ENCODE results near the gene ATP1B3.
"Not testable (repeated sequence)": the region's sequence is repeated elsewhere in the genome, so short reads cannot be mapped to it uniquely, and the experiment has no call there.

ATP1B3 gene

DNA sequence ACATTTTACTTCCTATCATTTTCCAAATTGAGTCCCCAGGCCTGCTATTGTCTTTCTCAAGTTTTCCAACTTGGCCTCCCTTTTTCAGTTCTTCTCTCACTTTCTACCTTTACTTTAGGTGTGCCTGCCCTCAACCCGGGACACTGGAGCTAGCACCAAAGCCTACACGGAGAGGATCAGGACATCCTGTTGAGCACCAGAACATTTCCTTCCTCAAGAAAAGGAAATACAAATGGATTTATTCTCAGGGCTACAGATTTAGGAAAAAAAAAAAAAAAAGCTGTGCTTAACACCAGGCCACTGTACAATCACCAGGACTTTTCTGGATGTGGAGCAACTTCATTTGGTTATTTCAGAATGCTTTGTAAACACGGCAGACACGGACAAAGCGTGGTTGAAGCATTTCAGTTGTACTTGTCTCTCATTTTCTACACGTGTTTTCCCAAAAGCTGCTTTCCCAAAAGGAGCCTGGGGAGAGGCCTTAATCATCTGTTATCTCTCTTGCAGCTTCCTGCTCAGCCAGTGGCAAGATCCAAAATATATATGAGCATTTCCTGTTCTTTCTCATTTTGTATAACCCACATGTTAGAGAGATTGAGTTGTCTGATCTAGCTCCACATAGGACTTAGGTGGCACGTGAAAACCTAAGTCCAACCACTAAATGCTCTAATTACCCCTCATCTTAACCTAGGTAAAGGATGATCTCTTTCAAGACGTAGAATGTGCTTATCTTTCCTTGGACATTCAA is 15.5 kb upstream of the ATP1B3 start:
- no peak for DNase-seq

DNA sequence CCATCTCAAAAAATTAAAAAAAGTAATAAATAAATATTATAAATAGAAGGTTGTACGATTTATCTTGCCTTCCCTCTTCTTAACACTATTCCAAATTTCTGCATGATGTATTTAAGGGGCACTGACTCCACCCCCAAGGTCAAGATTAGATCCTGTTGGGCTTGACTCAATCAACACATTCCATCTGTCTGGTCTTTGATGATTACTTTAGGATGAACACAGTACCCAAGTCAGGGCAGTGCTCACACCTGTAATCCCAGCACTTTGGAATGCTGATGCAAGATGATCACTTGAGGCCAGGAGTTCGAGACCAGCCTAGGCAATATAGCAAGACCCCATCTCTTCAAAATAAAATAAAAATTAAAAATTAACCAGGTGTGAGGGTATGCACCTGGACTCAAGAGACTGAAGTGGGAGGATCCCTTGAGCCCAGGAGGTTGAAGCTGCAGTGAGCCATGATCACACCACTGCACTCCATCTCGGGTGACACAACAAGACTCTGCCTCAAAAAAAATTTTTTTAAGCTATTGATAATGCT is 14.1 kb upstream of the ATP1B3 start:
- DNase-seq: no peak

GRCh38 chr3:141863491-141863890 is 13.0 kb upstream of the ATP1B3 start:
- no peak for DNase-seq

DNA sequence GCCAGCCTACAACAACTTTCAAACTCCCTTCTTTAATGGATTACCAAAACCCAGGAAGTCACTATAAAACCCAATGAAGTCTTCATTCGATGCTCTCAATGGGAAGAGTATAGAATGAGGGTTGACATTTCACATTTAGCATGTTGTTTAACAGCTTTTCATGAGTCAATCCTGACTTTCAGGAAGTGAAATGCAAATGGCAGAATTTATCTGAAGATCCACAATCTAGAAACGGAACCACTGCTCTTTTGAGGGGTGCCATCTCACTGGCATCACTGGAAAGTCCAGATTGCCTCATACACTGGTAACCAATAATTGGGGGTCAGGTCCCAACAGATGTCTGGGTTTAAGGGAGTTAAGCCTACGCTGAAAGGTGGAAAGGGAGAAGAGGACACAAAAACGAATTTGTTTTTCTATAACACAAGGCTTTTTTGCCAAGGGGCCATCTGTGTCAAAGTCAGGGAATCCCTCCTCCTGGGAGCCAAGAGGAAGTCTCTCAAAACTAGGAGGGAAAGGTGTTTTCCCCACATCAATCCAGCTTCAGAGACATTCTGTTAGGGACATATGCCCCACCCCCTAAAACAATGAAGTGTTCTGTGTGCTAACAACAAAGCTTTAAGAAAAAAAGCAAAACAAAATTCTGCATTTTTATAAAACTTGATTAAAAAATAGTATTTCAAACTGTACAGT is 12.0 kb upstream of the ATP1B3 start:
- no peak for DNase-seq

- no peak for DNase-seq
These were observed 11.3 kb upstream of the ATP1B3 start for GRCh38 chr3:141865101-141865500.

DNA sequence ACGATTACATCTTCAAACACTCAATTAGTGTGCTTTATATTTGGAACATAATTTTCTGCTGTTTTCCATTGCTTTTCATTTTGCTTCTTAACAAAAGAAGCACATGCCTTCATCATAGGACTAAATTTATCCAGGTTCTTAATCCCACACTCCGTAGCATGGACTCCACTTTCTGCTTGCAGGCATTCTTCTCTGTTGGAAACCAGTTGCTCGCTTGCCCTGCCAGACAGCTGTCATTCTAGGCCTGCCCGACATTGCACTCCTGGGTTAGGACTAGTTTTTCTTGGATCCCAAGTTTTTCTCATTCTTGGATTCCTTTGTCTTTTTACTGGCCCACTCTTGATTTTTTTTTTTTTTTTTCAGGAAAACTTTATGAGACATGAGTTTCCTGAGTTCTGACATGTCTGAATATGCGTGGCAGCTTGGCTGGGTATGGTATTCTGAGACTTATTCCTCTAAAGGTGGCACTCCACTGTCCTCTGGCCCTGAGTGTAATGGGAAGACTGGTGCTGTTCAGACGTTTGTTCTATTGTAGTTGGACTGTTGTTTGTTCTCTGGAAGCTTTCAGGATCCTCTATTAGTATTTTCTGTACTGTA is 6.3 kb upstream of the ATP1B3 start:
- DNase-seq: no peak

GRCh38 chr3:141875374-141875892 is 1.0 kb upstream of the ATP1B3 start:
- DNase-seq: peak; percentile 96

GRCh38 chr3:141875893-141876380 is 506 bp upstream of the ATP1B3 start:
- peak; percentile 92 for DNase-seq

DNA sequence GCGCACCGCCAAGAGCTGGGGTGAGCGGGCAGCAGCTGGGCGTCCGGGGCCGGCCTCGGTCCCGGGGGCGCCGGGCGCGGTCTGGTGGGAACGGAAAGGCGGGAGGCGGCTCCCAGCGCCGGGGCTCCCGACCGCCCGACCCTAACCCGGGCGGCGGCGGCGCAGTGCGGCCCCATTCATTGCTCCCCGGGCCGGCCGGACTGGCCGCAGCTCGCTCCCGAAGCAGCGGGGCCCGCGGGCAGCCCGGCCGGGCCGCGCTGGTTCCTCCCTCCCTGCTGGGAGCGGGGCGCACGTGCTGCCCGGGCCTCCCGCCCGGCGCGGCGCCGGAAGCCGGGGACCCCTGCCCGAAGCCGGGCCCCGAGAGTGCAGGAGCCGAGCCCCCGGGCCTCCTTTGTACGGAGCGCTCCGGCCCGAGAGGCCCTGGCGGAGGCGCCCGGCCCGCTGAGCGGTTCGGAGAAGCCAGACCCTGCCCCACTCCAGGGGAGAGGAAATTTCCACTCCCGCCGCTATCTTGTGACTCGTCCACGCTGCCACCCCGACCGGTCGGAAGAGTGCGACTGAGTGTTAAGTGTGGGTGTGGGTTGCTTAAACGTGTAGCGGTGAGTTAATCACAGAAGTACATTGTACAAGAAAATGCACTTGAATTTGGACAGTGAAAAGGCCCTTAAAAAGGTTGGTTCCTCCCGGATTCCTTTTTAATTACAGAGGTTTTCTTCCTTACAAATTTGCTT is 613 bp downstream of the ATP1B3 start:
- peak; percentile 84 for DNase-seq

GRCh38 chr3:141877911-141878310 is 1.5 kb downstream of the ATP1B3 start:
- DNase-seq: peak; percentile 58

GRCh38 chr3:141878326-141878725 is 1.9 kb downstream of the ATP1B3 start:
- no peak for DNase-seq

DNA sequence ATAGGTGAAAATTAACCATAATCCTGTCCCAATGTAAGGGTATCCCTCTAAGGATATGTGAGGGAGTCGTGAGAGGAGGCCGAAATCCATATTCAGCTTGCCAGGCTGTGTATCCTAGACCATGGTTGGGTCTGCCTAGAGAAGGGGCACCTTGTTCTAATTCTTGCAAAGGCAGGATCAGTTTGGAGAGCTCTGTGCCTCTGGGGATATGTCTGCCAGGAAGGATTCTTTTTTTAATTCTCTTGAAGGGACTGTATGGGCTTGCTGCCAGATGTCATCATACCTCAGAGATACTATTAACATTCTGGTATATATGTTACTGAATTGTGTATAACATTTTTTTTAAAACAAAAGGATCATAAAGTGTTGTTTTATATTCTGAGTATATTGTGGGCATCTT is 2.4 kb downstream of the ATP1B3 start:
- DNase-seq: no peak

GRCh38 chr3:141881702-141882101 is 5.3 kb downstream of the ATP1B3 start:
- DNase-seq: no peak

- no peak for DNase-seq
These were observed 10.6 kb downstream of the ATP1B3 start for GRCh38 chr3:141887051-141887450.

- DNase-seq: not testable (repeated sequence)
These were observed 12.1 kb downstream of the ATP1B3 start for GRCh38 chr3:141888548-141888947.

GRCh38 chr3:141894524-141895176 is 18.2 kb downstream of the ATP1B3 start:
- no peak for DNase-seq

DNA sequence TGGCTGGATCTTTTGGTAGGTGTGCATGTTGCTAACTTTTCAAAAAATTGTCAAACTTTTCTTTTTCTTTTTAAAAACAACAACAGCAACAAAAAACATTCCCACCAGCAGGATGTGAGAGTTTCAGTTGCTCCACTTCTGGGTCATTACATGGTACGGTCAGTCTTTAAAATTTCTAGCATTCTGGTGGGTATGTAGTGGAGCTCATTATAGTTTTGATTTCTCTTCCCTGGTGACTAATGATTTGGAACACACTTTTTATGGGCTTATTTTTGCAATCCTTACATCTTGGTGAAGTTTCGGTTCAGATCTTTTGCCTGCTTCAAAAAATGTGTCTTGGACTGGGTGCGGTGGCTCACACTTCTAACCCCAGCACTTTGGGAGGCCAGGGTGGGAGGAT is 19.3 kb downstream of the ATP1B3 start:
- no peak for DNase-seq

GRCh38 chr3:141898908-141899307 is 22.5 kb downstream of the ATP1B3 start:
- DNase-seq: no peak

DNA sequence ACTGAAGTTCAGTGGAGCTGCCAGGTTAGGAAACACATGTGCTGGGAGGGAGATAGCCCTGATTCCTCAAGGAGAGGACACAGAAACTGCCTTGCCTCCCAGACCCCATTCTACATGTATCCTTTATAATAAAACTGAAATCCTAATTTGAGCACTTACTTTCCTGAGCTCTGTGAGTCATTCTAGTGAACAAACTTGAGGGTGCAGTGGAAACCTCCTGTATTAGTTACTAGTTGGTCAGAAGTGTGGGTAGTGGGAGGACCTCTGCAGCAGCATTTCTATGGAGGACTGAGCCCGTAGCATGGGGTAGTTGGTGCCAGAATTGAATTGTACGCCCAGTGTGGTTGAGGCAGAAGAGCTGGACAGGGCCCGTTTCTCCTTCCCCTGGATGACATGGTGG is 23.9 kb downstream of the ATP1B3 start:
- no peak for DNase-seq

DNA sequence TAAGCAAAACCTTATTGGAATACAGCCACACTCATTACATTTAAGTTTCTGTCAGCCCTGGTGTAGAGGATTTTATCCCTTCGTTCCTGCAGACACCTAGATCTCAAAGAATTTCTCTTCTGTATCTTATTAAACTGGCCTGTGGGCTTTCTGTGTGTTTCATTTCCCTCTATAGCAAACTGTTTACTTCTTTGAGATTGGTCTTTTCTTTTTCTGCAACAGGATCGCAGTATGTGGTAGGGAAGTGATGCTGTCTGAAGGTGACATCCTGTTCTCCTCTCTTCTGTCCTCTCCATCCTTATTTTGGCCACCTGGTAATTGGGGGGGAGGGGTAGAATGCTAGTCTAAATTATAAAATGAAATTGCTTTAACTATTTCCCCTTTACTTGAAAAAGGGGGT is 25.5 kb downstream of the ATP1B3 start:
- DNase-seq: no peak

GRCh38 chr3:141904203-141904602 is 27.8 kb downstream of the ATP1B3 start:
- DNase-seq: no peak

DNA sequence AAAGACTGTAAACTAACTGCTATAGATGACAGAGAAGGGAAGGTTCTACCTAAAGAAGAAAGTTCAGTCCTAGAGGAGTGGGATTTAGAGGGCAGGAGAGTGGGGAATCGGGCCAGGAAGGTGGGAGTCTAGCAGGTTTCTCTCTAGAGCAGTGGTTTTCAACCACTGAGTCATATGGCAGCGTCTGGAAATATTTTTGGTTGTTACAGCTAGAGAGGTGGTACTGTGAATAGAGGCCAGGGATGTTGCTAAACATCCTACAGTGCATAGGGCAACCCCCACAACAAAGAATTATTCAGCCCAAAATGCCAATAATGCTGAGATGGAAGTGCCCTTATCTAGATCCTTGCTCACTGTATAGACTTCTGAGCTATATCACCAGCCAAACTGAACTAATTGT is 28.7 kb downstream of the ATP1B3 start:
- no peak for DNase-seq

All from eye (tissue), 1 donor.